HG03064 (cell line): ENCODE measurements around the gene ARHGAP12.
A peak's percentile ranks its signal among the peaks of the same experiment; 100 is the strongest.
"Not testable (repeated sequence)": the region's sequence is repeated elsewhere in the genome, so short reads cannot be mapped to it uniquely, and the experiment has no call there.

Experiments used
- ATAC-seq: cut with Tn5 transposase; IDR thresholded peaks from one replicate; pipeline ENCODE4 v1.9.1; 2021; ENCODE audit warnings: low read depth; ENCODE audit not compliant: unreplicated experiment

Gene ARHGAP12

GRCh38 chr10:31926765-31927564 lies 1.7 kb downstream of the ARHGAP12 start:
- no peak for ATAC-seq

DNA sequence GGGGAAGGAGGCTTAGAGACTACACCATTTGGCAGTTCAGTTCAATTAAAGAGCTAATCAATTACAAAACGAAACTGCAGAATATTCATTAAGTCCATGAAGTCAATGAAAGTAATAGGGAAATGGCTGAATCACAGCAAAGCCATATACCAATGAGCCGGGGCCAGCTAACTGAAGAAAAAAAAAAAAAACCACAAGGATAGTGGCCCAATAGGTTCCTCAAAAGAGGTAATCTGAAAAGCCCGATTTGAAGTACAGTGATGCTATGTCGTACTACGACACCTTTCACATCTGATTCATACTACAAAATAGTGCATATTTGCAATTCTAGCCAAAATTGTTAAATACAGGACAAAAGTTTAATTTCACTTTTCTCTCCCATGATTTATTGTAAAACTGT lies 2.5 kb downstream of the ARHGAP12 start:
- no peak for ATAC-seq

DNA sequence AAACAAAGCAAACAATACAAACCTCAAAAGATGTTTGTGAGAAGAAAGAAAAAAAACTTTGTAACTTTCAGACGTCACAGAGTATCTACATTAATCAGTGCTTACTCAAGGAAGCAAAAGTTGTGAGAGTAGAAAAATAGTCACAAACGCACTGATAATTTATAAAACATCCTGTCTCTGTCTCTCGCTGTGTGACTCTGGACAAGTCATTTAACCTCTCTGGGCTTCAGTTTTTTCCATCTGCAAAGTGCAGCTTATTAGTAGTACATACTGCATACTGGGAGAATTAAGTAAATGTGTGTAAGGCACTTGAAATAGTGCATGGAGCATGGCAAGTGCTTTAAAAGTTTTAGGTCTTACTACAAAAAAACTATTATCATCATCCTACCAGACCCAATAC lies 3.8 kb downstream of the ARHGAP12 start:
- no peak for ATAC-seq

GRCh38 chr10:31923389-31923788 lies 5.2 kb downstream of the ARHGAP12 start:
- no peak for ATAC-seq

GRCh38 chr10:31921031-31921430 lies 7.6 kb downstream of the ARHGAP12 start:
- peak; percentile 56 for ATAC-seq

GRCh38 chr10:31920538-31920937 lies 8.1 kb downstream of the ARHGAP12 start:
- ATAC-seq: peak; percentile 61

- ATAC-seq: no peak
Measured at GRCh38 chr10:31918671-31919409, 9.8 kb downstream of the ARHGAP12 start.

- ATAC-seq: no peak
Measured at GRCh38 chr10:31914370-31914769, 14.3 kb downstream of the ARHGAP12 start.

DNA sequence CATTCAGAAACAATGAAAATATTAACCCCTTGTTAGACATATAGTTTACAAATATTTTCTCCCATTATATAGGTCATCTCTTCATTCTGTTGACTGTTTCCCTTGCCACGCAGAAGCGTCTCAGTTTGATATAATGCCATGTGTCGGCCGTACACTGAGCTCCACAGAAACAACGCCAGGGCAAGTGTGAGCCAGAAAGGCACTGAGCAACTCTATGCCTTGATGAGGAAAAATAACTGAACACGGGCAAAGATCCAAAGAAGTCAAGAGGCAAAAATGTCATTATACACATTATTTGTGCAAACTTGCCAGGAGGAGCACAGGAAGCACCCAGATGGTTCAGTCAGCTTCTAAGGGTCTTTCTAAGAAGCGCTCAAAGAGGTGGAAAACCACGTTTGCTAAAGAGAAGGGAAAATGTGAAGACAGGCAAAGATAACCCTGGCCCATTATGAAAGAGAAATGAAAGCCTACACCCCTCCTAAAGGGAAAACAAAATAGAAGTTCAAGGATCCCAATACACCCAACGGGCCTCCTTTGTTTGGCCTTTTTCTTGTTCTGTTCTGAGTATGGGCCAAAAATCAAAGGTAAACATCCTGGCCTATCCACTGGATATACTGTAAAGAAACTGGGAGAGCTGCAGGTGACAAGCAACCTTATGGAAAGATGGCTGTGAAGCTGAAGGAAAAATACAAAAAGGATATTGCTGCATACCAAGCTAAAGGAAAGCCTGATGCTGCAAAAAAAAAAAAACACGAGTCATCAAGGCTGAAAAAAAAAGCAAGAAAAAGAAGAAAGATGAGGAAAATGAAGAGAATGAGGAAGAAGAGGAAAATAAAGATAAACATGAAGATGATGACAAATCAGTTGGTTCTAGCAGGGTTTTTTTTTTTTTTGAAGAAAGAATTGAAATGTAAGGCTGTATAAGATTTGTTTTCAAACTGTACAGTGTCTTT lies 15.5 kb downstream of the ARHGAP12 start:
- no peak for ATAC-seq

- ATAC-seq: no peak
Measured at GRCh38 chr10:31912289-31912688, 16.3 kb downstream of the ARHGAP12 start.

- no peak for ATAC-seq
Measured at GRCh38 chr10:31910016-31910415, 18.6 kb downstream of the ARHGAP12 start.

DNA sequence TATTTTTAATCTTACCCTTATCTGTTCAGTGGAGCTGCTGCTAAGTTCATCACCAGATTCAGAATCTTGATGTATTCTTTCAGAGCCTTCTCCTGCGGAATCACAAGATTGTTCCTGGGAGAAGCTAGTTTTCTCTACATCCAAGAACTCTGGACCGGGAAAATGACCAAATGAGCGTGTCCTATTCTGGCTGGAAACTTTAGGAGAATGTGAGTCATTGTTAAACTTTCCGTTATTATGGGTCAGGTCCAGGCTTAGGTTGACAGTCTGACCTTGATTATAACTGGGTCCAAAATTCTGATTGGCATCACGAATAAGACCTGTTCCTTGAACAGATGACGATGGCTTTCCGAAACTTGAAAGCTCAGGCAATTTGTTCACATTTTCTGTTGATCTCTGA lies 20.5 kb downstream of the ARHGAP12 start:
- no peak for ATAC-seq

DNA sequence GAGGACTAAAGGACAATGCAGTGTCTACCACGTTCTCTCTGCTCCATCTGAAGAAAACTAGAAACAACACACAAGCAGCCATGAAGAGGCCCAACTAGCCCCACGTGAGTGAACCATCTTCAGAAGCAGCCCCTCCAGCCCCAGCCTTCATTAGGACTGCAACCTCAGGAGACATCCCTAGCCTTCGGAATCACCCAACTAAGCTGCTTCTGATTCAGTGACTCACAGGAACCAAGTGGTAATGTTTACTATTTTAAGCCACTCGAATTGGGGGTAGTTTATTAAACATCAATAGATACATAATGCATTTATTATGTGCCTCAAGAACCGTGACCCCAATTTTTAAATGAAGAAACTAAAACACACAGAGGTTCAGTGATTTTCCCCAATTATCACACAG lies 22.6 kb downstream of the ARHGAP12 start:
- no peak for ATAC-seq

DNA sequence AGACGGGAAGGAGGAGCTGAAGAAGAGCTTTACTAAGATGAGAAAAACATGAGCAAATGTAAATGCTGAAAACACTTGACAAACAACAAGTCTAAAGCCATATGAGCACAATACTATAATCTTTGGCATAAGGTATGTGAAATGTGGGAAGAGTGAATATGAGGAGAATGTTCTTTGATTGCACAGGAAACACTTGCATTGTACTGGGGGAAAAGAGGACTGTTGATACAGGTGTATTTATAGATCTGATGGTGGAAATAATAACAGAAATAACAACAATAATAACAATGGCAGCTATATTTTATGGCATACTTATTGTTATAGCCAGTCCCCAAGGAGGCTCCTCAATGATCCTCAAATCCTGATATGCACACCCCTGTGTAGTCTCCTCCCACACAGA lies 23.0 kb downstream of the ARHGAP12 start:
- ATAC-seq: no peak

GRCh38 chr10:31902625-31903024 lies 26.0 kb downstream of the ARHGAP12 start:
- ATAC-seq: no peak

DNA sequence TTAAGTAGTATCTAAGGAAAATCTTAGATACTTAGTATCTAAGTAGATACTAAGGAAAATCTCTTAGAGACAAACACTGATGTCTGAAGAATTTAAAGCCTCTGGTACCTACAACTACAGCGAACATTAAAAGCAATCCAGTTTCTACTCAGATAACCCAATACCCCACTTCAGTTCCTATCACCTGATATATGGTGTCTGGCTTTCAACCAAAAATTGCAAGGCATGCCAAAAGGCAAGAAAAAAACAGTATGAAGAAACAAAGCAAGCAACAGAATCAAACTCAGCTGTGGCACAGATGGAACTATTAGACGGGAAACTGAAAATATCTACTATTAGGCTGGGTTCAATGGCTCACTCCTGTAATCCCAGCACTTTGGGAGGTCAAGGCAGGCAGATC lies 31.1 kb downstream of the ARHGAP12 start:
- no peak for ATAC-seq

DNA sequence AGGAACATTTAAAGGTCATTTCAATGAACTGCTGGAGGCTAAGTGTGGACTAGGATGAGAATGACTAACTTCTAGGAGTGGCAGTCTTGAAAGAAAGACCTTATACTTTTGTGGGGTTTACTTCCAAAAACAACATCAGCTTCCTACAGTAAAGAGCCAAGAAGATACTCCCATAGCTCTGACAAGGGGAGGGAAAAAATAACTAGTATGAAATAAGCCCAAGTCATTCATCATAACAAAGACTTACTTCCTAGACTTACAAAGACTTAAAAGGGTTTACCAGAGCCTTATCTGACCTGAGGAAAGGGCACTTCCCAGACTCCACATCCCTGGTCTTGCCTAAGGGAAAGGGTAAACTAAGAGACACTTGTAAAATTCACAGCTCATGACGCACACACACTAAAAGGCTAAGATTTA lies 31.7 kb downstream of the ARHGAP12 start:
- no peak for ATAC-seq

GRCh38 chr10:31895722-31896121 lies 32.9 kb downstream of the ARHGAP12 start:
- not testable (repeated sequence) for ATAC-seq

DNA sequence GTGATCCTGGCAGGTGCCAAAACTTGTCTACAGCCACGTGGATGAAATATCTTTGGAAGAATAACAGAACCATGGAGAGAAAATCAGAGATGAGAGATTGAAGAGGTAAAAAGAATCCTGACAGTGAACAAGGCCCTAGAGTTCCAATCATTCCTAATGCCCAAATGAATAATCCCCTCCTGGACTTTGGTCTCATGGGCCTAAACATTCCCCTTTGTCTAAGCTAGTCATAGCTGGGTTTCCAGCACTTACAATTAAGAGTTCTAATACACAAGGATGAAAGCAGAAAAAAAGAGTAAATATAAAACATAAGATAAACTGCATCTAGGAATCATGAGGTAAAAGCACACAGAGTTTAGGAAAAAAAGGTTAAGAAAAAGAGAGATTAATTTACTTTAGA lies 40.2 kb downstream of the ARHGAP12 start:
- no peak for ATAC-seq

DNA sequence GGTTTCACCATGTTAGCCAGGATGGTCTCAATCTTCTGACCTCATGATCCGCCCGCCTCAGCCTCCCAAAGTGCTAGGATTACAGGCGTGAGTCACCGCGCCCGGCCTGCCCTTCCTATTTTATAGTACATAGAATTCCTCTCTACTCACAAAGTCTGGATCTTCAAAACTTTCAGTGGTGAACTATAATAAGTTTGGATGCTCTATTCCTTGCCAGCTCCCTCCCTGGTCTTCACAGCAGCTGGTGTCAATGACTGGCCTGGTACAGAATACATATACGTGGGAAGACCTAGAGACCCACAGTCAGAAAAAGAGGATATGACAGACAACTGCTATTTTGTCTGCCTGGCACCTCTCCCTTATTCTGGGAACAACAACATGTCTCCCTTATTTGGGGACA lies 40.8 kb downstream of the ARHGAP12 start:
- ATAC-seq: no peak

- no peak for ATAC-seq
Measured at GRCh38 chr10:31886885-31887284, 41.7 kb downstream of the ARHGAP12 start.
